Measurements from ENCODE around the gene IGFBP3. TPM values are rescaled to one million over a fixed set of nuclear protein-coding genes. Genes with fewer than 3 reads are reported as not detected.

IGFBP3 gene, protein sequence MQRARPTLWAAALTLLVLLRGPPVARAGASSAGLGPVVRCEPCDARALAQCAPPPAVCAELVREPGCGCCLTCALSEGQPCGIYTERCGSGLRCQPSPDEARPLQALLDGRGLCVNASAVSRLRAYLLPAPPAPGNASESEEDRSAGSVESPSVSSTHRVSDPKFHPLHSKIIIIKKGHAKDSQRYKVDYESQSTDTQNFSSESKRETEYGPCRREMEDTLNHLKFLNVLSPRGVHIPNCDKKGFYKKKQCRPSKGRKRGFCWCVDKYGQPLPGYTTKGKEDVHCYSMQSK
- 9.2 and 133 TPM in 2 replicates for total RNA-seq

DNA sequence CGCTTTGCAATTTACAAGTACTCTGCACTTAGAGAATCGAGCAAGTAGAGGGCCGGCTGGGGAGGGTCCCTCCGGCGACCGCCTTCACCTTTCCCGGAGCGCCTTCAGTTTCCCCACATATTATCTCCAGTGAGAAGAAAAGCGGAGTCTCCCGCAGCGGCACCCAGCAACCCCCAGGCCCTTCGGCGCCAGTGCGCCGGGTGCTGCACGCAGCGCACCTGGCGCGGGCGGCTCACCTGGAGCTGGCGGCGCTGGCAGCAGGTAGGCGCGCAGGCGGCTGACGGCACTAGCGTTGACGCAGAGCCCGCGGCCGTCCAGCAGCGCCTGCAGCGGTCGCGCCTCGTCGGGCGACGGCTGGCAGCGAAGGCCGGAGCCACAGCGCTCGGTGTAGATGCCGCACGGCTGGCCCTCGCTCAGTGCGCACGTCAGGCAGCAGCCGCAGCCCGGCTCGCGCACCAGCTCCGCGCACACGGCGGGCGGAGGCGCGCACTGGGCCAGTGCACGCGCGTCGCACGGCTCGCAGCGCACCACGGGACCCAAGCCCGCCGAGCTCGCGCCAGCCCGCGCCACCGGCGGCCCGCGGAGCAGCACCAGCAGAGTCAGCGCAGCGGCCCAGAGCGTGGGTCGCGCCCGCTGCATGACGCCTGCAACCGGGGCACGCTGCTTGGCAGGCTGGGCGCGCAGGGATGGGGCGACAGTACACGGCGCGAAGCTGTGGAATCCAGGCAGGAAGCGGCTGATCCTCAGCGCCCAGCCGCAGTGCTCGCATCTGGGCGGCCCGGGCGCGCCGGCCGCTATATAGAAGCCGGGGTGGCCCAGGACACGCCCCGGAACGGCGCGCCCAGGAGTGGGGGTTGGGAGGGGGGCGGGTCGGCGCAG, at the start of gene IGFBP3:
Gene IGFBP3, minus strand, starts transcription at position 771 of the 879 bp plus-strand sequence. Its CDS starts 132 bp downstream, at position 639.

DNA sequence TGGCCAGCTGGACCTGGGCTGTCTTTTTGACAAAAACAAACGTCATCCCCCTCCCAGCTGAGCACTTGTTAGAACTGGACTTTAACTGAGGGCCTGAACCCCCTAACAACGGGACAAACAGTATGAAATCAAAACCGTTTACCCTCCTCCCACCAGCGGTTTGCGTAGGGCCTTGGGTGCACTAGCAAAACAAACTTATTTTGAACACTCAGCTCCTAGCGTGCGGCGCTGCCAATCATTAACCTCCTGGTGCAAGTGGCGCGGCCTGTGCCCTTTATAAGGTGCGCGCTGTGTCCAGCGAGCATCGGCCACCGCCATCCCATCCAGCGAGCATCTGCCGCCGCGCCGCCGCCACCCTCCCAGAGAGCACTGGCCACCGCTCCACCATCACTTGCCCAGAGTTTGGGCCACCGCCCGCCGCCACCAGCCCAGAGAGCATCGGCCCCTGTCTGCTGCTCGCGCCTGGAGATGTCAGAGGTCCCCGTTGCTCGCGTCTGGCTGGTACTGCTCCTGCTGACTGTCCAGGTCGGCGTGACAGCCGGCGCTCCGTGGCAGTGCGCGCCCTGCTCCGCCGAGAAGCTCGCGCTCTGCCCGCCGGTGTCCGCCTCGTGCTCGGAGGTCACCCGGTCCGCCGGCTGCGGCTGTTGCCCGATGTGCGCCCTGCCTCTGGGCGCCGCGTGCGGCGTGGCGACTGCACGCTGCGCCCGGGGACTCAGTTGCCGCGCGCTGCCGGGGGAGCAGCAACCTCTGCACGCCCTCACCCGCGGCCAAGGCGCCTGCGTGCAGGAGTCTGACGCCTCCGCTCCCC, 32.7 kb downstream of the IGFBP3 start, which contains the start of gene IGFBP1:
Gene IGFBP1, plus strand, starts transcription at position 304 of the 808 bp plus-strand sequence. Its CDS starts 165 bp downstream, at position 469.

DNA sequence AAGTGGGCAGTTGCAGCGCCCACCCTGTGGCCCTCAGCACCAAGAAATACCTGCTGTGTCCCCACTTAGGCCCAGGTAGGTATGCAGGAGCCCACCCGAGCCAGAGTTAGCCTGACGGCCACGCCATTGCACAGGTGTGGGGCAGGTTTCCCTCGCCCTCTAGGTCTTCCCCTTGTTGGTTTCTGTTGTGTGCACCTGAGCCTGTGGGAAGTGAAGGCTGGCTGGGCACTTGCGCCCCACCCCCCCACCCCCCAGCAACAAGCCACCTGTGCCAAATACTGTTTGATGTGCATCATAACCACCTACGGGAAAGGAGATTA, 48.1 kb downstream of the IGFBP3 start, which contains the start of gene CCDC201:
Gene CCDC201, minus strand, starts transcription at position 48 of the 320 bp plus-strand sequence. CDS start 75 bp downstream, outside the sequence.

Other genes with a start within 250 kb of the IGFBP3 start
- not detected in 2 replicates for gene CCDC201, start 48.2 kb downstream of the IGFBP3 start, total RNA-seq
- gene IGFBP1, start 32.8 kb downstream of the IGFBP3 start, total RNA-seq = 0.24 TPM in 1 of 2 replicates, not detected in the other

All from tracheal epithelial cell (primary cell).